M059J (cell line): ENCODE measurements around the gene HES4. TPM values are rescaled to one million over a fixed set of nuclear protein-coding genes. Genes with fewer than 3 reads are reported as not detected.
"Not testable (repeated sequence)": the region's sequence is repeated elsewhere in the genome, so short reads cannot be mapped to it uniquely, and the experiment has no call there.

Experiments
- DNase-seq: peaks from one replicate; pipeline ENCODE4 v3.0.0-alpha.2; 2012; ENCODE audit warnings: low read depth
- total RNA-seq: library from RNA; depleted of rRNA; stranded (reverse); fragments of >200 nt; shearing (Covaris generic); gene quantifications from 2 replicates; pipeline ENCODE4 v1.2.3, GENCODE V29; 2014

Gene HES4
- total RNA-seq, 1 experiment from 2014 or later = 51.8 TPM

DNA sequence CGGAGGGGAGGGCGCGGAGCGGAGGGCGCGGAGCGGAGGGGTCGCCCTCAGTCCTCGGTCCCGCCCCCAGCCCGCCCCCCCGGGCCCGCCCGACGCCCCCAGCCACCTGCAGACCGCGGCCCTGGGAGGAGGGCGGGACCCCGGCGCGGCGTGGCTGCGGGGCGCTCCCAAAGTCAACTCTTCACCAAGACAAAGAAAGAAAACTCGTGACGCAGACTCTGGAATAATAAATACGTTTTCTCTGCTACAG is 1.2 kb downstream of the HES4 start:
- DNase-seq = no peak

DNA sequence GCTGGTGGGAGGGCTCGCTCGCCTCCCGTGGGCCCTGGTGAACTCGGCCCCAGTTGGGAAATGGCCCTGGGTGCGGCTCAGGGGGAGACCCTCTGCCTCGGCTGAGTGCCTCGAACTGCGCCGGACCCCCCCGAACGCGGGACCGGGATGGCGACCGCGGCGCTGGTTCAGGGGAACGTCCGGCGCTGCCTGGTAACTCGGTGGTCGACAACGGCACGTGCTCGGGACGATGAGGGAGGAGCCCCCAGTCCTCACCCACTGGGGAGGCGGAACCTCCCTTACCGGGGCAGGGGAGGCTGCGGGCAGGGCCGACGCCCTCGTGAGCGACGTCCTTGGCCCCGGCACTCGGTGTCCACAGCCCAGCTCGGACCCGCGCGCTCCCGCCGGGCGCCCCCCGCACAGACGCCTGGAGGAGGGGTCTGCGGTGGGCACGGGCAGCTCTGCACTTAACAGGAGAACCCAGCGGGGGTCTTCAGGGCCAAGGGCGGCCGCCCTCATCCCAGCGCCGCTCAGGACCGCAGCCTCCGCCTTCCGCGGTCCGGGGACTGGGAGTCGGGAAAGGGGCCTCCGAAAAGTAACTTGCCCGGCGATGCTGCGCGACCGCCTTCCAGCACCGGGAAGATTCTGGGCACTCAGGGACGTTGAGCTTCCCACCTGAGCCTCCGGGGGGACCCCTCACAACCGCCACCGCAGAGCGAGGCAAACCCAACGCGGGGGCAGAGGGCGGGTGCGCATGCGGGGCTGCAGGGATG is 1.7 kb downstream of the HES4 start:
- no peak for DNase-seq

DNA sequence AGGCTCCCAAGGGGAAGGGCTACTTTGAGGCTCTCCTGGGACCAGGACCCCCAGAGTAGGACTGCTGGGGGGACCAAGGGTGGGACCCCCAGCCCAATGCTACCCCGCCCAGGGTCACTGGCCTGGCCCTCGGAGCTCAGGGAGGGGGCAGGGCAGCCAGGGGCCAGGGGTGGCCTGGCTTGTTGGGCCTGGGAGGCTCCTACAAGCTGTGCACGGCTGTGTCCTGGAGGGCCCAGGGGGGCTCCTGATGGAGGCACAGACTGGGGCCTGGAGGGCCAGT is 2.2 kb downstream of the HES4 start:
- no peak for DNase-seq

DNA sequence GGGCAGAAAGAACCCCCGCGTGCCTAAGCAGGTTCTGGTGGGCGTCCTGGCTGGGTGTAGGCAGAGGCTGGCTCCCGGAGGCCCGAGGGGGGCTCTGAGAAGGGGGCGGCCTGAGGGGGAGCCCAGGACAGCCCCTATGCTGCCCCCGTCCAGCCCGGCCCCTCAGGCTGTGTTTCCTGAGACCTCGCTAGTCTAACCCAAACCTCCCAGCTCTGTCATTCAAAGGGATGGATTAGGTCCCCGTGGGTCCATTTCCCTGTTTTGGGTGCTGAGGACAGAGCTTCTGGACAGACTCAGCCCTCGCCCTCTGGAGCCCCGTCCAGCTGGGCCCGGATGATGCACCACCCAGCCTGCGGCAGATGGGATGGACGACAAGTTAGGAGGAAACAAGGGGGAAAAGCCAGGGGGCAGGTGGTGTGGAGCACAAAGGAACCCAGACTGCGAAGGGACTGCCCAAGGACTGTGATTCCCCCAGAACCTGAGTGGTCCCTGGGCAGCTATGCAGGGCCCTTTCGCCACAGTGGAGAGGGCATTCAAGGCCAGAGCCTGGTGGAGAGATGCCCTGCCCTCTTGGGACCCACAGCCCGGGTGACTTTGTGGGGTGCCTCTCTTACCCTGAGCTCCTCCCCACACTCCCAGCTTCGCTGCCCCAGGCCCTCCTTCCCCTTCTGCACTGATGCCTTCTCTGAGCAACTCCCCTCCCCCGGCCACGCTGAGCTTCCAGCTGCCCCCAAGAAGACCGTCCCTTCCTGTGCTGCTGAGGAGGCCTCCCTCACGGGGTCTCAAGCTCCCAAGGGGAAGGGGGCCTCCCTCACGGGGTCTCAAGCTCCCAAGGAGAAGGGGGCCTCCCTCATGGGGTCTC is 2.8 kb downstream of the HES4 start:
- DNase-seq = no peak

DNA sequence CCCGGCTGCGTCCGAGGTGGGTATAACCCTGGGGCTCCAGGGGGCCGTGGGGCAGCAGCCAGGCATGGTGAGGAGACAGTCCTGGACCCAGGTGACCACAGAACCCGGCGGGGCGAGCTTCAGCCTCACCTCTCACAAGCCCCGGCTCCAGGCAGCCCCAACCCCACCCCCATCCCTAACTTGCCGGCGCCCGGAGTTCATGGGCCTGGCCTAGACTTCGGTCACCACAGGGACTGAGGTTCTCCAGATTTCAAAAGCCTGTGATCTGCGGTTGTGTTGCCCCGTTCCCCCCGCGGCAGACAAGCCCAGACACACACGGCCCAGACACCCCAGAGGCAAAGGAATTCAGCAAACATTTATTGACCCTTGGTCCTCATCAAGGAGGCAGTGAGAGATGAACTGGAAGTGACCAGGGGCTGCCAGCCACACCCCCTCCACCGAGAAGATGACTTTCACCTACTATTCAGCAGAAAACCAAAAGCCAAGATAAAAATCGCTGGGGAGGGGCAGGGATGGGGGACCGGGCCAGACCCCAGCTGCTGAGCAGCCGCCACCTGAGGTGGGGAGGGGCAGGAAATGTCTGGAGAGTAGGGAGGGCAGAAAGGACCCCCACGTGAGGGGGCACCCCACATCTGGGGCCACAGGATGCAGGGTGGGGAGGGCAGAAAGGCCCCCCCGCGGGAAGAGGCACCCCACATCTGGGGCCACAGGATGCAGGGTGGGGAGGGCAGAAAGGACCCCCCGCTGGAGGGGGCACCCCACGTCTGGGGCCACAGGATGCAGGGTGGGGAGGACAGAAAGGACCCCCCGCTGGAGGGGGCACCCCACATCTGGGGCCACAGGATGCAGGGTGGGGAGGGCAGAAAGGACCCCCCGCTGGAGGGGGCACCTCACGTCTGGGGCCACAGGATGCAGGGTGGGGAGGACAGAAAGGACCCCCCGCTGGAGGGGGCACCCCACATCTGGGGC is 3.9 kb downstream of the HES4 start:
- DNase-seq = no peak

DNA sequence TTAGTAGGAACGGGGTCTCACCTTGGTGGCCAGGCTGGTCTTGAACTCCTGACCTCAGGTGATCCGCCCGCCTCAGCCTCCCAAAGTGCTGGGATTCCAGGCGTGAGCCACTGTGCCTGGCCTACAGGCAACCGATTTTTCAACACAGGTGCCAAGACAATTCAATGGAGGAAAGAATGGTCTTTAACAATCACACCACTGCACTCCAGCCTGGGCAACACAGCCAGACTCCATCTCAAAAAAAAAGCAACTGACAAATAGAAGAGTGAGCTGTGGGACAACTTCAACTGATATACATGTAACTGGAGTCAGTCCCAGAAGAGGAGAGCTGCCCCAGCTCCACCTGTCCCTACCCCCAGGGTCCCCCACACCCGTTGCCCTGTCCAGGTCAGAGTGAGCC is 5.4 kb downstream of the HES4 start:
- DNase-seq = not testable (repeated sequence)

DNA sequence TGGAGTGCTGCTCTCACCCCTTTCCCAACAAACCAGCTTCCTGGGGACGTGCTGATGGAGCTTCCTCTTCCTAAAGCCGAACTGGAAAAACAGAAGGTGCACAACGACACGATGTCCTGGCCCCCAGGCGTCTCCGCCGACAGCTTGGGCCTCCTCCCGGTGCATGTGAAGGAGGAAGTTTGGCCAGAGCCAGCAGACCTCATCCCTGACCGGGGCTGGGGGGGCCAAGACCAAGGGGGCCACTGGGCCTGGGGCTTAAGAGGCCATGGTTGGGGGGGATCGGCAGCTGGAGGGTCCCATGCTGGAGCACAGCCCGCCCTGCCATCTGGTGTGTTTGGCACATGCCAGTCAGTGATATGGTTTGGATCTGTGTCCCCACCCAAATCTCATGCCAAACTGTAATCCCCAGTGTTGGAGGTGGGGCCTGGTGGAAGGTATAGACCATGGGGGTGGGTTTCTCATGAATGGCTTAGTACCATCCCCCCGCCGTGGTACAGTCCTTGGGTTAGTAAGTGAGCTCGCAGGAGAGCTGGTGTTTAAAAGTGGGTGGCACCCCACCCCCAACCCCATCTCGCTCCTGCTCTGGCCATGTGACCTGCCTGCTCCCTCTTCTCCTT is 6.4 kb downstream of the HES4 start:
- DNase-seq = no peak

DNA sequence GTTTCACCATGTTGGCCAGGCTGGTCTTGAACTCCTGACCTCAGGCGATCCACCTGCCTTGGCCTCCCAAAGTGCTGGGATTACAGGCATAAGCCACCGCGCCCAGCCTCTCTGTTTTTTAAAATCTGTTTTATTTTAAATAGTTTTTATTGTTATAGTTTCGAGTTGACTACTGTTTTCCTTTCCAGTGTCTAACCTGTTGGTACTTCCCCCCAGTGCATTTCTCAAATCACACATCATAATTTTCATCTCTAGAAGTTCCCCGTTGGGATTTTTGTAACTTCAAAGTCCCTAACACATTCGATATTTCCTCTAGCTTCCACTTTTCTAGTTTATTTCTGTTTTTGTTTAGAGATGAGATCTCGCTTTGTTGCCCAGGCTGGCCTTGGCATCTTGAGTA is 7.5 kb downstream of the HES4 start:
- no peak for DNase-seq

DNA sequence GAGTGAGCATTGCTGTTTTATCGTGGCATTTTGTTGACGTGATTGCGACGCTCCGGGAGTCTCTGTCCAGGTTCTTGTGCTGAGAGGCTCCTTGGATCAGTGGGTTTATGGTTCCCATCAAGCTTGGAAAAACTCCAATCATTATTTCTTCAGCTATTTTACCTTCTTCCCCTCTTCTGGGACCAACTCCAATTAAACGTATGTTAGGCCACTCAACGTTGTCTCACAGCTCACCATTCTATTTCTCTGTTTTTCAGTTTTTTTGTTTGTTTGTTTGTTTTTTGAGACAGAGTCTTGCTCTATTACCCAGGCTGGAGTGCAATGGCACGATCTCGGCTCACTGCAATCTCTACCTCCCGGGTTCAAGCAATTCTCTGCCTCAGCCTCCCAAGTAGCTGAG is 8.0 kb downstream of the HES4 start:
- no peak for DNase-seq

DNA sequence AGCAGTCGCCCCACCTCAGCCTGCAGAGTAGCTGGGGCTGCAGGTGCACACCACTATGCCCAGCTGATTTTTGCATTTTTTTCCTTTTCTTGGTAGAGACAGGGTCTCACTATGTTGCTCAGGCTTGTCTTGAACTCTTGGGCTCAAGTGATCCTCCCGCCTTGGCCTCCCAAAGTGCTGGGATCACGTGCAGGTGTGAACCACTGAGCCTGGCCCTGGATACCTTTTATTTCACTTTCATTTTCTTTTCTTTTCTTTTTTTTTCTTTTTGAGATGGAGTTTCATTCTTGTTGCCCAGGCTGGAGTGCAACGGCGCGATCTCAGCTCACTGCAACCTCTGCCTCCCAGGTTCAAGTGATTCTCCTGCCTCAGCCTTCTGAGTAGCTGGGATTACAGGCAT is 8.6 kb downstream of the HES4 start:
- DNase-seq = not testable (repeated sequence)

DNA sequence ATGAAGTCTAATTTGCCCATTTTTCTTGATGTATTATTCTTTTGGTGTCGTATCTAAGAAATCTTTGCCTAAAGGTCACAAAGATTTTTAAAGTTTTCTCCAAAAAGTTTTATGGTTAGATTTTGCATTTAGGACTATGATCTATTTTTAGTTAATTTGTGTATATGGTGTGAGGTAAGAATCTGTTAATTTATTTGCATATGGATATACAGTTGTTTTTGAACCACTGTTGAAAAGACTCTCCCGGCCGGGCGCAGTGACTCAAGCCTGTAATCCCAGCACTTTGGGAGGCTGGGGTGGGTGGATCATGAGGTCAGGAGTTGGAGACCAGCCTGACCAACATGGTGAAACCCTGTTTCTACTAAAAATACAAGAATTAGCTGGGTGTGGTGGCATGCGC is 11.8 kb downstream of the HES4 start:
- not testable (repeated sequence) for DNase-seq

DNA sequence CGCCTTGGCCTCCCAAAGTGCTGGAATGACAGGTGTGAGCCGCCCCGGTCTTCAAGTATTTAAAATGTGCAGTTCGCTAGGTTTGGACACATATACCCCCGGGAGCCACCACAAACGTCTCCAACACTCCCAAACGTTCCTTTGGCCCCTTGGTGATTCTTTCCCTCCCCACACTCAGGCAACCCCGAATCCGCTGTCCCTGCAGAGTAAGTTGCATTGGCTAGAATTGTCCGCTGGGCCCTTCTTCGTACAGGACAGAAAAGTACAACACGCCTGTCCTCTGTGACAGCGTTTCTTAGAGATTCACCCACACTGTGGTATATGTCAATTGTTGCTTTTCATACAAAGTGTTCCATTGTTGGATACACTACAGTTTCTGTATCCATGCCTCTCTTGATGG is 14.8 kb downstream of the HES4 start:
- DNase-seq = no peak

DNA sequence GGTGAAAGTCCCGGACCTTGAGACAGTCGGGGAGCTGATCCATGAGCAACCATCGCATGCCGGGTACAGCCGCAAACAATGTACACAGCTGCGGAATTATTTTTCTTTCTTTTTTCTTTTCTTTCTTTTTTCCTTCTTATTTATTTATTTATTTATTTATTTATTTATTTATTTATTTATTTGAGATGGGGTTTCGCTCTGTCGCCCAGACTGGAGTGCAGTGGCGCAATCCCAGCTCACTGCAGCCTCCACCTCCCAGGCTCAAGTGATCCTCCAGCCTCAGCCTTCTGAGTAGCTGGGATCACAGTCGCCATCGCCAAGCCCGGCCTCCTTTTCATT is 15.5 kb downstream of the HES4 start:
- DNase-seq = no peak

DNA sequence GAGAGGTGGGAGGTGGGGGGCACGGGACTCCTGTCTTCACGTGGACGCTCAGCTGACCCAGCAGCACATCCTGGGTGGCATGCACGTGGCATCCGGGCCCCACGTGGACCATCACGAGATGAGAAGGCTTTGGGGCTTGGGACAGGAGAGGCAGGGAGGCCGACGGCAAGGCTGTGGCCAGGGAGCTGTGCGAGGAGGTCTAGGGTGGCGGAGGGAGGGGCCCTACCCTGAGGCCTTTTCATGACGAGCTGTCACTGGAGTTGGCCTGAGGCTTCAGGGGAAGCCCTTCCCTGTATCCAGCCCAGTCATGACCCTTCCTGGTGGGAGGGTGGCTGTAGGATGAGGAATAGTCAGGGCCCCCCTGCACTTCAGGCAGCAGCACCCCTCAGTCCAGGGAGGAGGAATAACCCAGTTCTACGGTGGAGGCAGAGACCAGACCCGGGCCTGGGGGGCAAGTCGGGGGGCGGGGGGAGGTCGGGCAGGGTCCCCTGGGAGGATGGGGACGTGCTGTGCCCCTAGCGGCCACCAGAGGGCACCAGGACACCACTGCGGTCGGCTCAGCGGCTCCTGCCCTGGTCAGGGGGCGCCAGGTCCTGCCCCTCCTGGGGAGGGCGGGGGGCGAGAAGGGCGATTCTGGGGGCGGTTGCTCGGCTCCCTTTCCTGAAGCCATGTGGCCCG is 16.0 kb downstream of the HES4 start:
- DNase-seq = no peak

DNA sequence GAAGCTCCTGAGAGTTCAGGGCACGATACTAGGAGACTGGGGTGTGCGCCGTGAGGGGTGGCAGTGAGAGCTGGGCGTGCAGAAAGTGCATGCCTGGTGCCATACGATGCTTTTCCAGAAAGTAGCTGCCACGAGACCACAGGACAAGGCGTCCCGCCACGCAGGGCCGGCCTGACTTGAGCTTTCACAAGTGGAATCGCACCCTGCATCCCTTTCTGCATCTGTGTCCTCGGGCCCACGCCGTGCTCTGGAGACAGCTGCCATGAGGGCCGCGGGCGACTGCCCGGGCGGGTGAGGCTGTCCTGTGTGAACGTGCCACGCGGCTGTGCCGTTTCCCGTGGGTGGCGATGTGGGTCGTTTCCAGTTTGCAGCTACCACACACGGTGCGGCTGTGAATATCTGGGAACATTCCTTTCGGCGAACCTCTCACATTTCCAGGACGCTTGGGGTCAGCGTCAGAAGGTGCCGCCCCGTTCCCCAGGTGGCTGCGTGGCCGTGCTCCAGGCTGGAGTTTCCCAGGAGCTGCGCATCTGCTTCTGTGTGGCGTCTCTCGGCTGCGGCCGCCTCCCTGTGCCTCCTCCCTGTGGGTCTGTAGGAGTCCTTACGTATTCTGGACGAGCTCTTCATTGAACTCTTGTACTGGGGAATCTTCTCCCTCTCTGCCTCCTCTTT is 17.0 kb downstream of the HES4 start:
- DNase-seq = no peak

DNA sequence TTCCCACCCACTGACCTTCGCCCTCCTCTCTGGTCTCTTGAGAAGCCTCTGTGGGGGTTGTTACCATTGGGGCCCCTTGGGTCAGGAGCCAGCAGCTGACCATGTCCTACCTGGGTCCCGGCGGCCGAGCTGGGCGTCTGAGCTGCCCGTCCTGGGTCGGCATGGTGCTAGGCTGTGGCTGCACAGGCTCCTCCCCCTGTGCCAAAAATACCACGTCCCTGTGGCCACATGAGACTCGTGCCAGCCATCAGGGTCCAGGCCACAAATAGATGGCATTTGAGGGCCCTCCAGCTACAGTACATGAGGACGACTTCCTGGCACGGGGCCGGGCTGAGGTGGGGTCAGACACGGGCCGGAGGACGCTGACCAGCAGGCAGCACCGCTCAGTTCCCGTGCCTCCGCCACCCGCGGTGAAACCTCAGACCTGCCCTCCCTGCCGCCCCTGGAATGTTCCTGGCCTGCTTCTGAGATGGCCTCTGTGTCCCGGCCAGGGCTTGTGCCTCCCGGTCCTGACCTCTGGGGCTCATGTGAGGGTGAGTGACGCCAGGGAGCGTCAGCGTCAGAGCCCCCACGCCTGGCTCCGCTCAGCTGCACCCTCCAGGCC is 17.8 kb downstream of the HES4 start, which contains the start of gene PERM1:
Gene PERM1, minus strand, starts transcription at position 139 of the 604 bp plus-strand sequence. CDS start 1,064 bp downstream, outside the sequence.
- no peak for DNase-seq

DNA sequence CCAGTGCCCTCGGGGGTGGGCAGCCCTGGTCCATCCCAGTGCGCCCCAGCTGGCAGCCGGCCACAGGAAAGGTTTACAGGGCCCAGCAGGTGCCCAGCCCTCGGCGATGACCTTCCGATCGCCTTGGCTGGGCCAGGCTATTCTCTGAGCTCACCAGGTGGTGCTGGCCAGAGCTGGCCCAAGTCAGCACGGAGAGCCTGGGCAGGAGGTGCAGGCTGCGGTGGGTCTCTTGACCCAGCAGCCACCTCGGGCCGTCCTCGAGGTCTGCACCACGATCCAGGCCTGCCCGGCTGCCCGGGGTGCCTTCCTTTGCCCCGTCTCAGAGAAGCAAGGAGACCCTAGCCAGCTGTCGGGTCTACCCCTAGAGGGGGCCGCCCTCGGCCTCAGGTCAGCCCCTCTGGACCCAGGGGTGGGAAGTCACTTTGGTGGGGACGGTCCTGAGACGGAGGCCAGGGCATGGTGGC is 18.4 kb downstream of the HES4 start:
- DNase-seq = no peak

DNA sequence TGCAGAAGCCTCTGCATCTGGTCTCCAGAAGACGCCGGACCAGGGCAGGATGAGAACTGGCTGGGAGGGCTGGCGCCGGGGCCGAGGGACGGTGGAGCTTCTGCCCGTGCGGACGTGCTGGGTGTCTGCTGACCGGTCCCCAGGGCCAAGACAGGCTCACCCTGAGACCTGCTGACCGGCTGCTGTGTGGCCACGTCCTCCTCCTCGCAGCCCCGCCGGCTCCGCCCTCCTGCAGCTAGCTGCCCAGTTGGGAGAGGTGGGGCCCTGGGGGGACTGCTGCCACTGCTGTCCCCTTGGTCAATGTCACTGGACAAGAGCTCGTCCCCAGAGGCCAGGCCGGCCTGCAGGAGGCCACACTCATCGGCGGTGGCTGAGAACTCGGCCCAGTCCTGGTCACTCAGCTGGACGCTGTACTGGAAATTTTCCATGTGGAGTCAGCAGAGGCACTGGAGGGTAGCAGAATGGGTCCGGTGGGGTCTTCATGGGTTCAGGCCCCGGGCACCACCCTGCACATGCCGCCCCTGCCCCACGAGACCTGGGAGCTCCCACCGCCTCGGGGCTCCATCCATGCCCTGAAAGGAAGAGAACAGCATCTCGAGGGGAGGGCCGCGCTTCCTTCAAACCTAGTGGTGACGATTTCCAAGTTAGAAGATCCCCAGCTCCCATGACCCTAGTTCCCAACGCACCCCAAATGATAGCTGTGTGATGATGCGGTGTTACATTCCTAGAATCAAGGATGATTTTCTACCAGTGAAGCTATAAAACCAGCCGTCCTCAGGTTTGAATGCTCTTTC is 19.1 kb downstream of the HES4 start:
- no peak for DNase-seq

DNA sequence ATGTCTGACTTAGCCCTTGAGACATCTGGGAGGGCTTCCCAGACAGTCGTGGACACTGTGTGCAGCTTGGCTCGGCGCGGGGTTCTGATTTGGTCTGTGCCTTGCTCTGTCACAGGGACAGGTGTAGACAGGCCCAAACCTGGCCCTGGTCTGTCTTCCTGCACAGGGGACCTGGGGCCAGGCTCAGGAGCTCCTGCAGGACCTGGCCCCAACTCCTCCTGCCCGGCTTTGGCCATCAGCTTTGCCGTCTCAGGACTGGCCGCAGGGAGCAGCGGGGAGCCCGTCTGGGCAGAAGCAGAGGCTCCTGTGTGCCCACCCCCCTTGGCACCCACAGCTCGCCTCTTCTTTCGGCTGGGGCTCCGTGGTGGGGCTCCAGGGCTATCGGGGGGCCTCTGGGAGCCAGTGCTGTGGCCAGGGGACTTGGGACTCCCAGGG is 19.7 kb downstream of the HES4 start:
- no peak for DNase-seq

DNA sequence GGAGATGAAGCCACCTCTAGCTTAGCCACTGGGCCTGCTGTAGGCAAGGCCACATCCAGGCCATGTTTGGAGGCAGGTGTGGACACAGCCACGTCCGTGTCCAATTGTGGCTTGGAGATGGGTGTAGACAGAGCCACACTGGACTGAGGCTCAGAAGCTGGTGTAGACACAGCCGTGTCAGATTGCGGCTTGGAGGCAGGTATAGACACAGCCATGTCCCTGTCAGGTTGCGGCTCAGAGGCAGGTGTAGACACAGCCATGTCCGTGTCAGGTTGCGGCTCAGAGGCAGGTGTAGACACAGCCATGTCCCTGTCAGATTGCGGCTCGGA is 20.2 kb downstream of the HES4 start:
- DNase-seq = no peak
